Measurements from ENCODE around the gene COL1A2.

GRCh38 chr7:94458041-94458440 is 63.3 kb downstream of the COL1A2 start:
- TF ChIP-seq CTCF (IDR thresholded peaks at IDR 0.05) (no peak), POLR2A (IDR thresholded peaks at IDR 0.05) (no peak)
